ENCODE measurements around the gene GRID2.

GRID2 gene

DNA sequence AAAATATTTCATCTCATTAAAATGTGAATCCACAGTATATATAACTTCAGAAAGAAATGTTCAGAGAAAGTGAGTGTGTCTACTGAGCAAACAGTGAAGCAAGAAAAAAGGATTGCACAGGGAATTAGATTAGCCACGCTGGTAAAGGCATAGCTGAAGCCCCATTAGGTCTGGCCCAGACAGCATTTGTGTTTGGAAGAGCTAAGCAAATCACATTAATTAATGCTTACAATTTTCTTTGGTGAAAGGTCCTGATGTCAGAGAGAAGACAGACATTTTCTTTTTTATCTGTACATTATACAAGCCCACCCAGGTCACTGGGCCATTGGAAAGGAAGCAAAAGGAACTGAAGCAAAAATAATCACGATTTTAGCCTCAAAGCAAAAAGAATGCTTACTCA lies 354.6 kb downstream of the GRID2 start:
- Histone ChIP-seq H3K9me3 (no peaks in the 10 kb centered on the region), H3K36me3 (no peaks in the 10 kb centered on the region), H3K4me3 (ENCODE audit: low read depth, low read length) (0 out of 2 replicates have a peak overlapping the region, but pooled peaks have one; percentile 2), H3K27me3 (no peaks in the 10 kb centered on the region), H3K4me1 (peaks cover 16% of the 10 kb centered on the region; the same call in 1 of the 2 replicates)
- peak; percentile 61 for DNase-seq
- TF ChIP-seq, protein P1, sequence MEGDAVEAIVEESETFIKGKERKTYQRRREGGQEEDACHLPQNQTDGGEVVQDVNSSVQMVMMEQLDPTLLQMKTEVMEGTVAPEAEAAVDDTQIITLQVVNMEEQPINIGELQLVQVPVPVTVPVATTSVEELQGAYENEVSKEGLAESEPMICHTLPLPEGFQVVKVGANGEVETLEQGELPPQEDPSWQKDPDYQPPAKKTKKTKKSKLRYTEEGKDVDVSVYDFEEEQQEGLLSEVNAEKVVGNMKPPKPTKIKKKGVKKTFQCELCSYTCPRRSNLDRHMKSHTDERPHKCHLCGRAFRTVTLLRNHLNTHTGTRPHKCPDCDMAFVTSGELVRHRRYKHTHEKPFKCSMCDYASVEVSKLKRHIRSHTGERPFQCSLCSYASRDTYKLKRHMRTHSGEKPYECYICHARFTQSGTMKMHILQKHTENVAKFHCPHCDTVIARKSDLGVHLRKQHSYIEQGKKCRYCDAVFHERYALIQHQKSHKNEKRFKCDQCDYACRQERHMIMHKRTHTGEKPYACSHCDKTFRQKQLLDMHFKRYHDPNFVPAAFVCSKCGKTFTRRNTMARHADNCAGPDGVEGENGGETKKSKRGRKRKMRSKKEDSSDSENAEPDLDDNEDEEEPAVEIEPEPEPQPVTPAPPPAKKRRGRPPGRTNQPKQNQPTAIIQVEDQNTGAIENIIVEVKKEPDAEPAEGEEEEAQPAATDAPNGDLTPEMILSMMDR (IDR thresholded peaks at IDR 0.05; ENCODE audit: low read depth, low read length), result no peak

DNA sequence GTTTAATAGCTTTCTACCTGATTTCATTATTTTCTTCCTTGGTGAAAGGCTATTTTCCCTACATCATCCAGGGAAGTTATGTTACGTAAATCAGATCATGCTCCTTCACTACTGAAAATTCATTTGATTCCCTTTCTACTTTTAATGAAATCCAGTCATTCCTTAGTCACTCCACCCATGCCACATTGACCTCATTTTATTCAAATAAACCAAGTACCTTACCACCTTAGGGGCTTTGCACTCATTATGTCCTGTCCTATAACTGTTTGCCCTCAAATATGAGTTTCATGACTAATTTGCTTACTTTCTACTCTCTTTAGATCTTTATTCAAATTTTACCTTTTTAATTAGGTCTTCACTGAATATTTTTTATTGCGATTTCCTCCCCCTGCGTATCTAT lies 374.0 kb downstream of the GRID2 start:
- Histone ChIP-seq H3K36me3 (no peaks in the 10 kb centered on the region), H3K4me3 (ENCODE audit: low read depth, low read length) (no peak overlapping the region), H3K27me3 (no peaks in the 10 kb centered on the region), H3K9me3 (no peaks in the 10 kb centered on the region), H3K4me1 (no peaks in the 10 kb centered on the region)
- TF ChIP-seq, protein P1 (IDR thresholded peaks at IDR 0.05; ENCODE audit: low read depth, low read length), result no peak
- DNase-seq, result no peak

DNA sequence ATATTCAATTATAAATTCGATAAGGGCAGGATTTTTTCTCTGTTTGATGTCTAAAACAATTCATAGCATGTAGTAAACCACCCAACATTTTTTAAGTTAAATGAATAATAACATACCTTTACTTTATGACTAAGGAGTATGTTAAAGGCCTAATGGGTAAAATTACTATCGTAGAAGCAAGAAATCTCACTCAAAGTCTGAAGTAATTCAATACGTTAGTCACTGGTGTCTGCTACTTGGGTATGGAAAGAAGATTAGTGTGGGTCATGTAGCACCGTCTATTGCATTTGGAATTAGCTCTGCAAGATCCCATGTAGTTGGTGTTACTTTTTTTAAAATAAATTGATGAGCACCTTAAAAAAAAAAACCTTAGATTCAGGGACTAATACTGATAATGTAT lies 374.5 kb downstream of the GRID2 start:
- H3K36me3 ChIP-seq, result no peaks in the 10 kb centered on the region
- H3K4me1 ChIP-seq, result no peaks in the 10 kb centered on the region
- DNase-seq, result no peak
- H3K27me3 ChIP-seq, result no peaks in the 10 kb centered on the region
- TF ChIP-seq, protein P1 (IDR thresholded peaks at IDR 0.05; ENCODE audit: low read depth, low read length), result no peak
- H3K9me3 ChIP-seq, result no peaks in the 10 kb centered on the region
- no peak overlapping the region for H3K4me3 ChIP-seq (ENCODE audit: low read depth, low read length)

DNA sequence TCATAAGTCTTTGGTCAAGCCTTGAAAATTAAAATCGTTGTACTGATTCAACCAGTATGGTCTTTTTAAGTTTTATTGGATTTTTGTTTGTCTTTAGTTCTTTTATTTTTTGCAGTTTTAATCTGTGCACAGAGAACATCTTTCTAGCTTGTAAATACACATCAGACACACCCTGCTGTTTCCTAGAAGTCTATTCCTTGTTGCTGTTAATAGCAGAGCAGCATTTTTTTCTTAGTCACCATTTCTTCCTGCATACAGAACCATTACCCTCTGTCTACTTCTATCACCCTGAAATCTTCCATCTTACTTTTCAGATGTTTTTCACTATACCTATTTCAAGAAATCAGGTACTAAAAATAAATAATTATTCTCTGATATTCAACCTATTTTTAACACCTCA lies 375.4 kb downstream of the GRID2 start:
- no peaks in the 10 kb centered on the region for H3K4me1 ChIP-seq
- H3K27me3 ChIP-seq, result no peaks in the 10 kb centered on the region
- DNase-seq, result no peak
- no peaks in the 10 kb centered on the region for H3K36me3 ChIP-seq
- H3K9me3 ChIP-seq, result no peaks in the 10 kb centered on the region
- TF ChIP-seq, protein P1 (IDR thresholded peaks at IDR 0.05; ENCODE audit: low read depth, low read length), result no peak
- H3K4me3 ChIP-seq (ENCODE audit: low read depth, low read length), result no peak overlapping the region

DNA sequence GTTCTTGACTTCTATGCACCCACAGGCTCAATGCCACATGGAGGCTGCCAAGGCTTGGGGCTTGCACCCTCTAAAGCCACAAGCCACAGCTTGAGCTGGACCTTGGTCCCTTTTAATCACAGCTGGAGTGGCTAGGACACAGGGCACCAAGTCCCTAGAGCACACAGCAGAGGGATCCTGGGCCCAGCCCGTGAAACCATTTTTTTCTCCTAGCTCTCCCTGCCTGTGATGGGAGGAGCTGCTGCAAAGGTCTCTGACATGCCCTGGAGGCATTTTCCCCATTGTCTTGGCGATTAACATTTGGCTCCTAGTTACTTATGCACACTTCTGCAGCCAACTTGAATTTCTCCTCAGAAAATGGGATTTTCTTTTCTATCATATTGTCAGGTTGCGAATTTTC lies 410.9 kb downstream of the GRID2 start:
- no peaks in the 10 kb centered on the region for H3K9me3 ChIP-seq
- TF ChIP-seq, protein P1 (IDR thresholded peaks at IDR 0.05; ENCODE audit: low read depth, low read length), result no peak
- no peak overlapping the region for H3K4me3 ChIP-seq (ENCODE audit: low read depth, low read length)
- no peaks in the 10 kb centered on the region for H3K36me3 ChIP-seq
- no peaks in the 10 kb centered on the region for H3K4me1 ChIP-seq
- no peaks in the 10 kb centered on the region for H3K27me3 ChIP-seq
- no peak for DNase-seq

DNA sequence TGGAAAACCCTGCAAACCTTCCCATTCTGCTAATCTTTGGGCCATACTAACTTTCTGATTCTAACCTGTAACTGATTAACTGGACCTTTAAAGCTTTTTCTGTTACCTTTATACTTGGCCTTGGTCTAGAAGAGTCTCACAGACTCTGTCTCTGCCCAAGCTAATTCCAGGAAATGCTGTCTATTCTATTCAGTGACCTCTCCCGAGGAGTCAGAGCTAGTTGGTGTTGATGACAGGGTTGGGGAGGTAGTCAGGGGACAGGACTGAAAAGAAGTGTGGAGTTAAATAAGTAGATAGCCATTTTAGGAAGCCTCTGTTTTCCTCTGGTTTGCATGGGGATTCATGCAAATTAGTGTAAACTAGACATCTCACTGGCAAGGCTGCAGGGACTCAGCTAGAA lies 429.5 kb downstream of the GRID2 start:
- TF ChIP-seq, protein P1 (IDR thresholded peaks at IDR 0.05; ENCODE audit: low read depth, low read length), result no peak
- Histone ChIP-seq H3K36me3 (no peaks in the 10 kb centered on the region), H3K4me1 (no peaks in the 10 kb centered on the region), H3K27me3 (no peaks in the 10 kb centered on the region), H3K4me3 (ENCODE audit: low read depth, low read length) (no peak overlapping the region), H3K9me3 (no peaks in the 10 kb centered on the region)
- no peak for DNase-seq
